Measurements from ENCODE around the gene PRRT2.
"Not testable (repeated sequence)": the region's sequence is repeated elsewhere in the genome, so short reads cannot be mapped to it uniquely, and the experiment has no call there.

PRRT2 gene

GRCh38 chr16:29811896-29812665 lies at the start of gene PRRT2:
TSS of gene PRRT2 (plus strand) at chr16:29812193. CDS start at chr16:29813055, 862 bp downstream.
- DNase-seq, result peak; percentile 65

GRCh38 chr16:29763326-29763725 lies 48.7 kb upstream of the PRRT2 start:
- DNase-seq, result no peak

GRCh38 chr16:29765167-29766032 lies 46.6 kb upstream of the PRRT2 start:
- peak; percentile 83 for DNase-seq

GRCh38 chr16:29766571-29766970 lies 45.4 kb upstream of the PRRT2 start:
- DNase-seq, result no peak

GRCh38 chr16:29767062-29767461 lies 44.9 kb upstream of the PRRT2 start:
- DNase-seq, result no peak

GRCh38 chr16:29769507-29769906 lies 42.5 kb upstream of the PRRT2 start:
- DNase-seq, result no peak

GRCh38 chr16:29770250-29770929 lies 41.6 kb upstream of the PRRT2 start:
- DNase-seq, result no peak

- not testable (repeated sequence) for DNase-seq
Measured at GRCh38 chr16:29772330-29772729, 39.7 kb upstream of the PRRT2 start.

GRCh38 chr16:29774730-29775129 lies 37.3 kb upstream of the PRRT2 start:
- DNase-seq, result no peak

- DNase-seq, result no peak
Measured at GRCh38 chr16:29775742-29776408, 36.1 kb upstream of the PRRT2 start.

- DNase-seq, result no peak
Measured at GRCh38 chr16:29777576-29778350, 34.2 kb upstream of the PRRT2 start, which contains the start of gene ZG16. TSS of gene ZG16 (plus strand) at chr16:29778256. CDS start at chr16:29779267, 1,011 bp downstream.

GRCh38 chr16:29779474-29779873 lies 32.5 kb upstream of the PRRT2 start:
- DNase-seq, result no peak

GRCh38 chr16:29783094-29783953 lies 28.7 kb upstream of the PRRT2 start:
- DNase-seq, result not testable (repeated sequence)

- no peak for DNase-seq
Measured at GRCh38 chr16:29784157-29784556, 27.8 kb upstream of the PRRT2 start.

- no peak for DNase-seq
Measured at GRCh38 chr16:29784901-29785500, 27.0 kb upstream of the PRRT2 start.

GRCh38 chr16:29787155-29787554 lies 24.8 kb upstream of the PRRT2 start:
- DNase-seq, result not testable (repeated sequence)

GRCh38 chr16:29789775-29790182 lies 22.2 kb upstream of the PRRT2 start:
- no peak for DNase-seq

GRCh38 chr16:29790183-29790948 lies 21.6 kb upstream of the PRRT2 start, which contains the start of gene KIF22:
TSS of gene KIF22 (plus strand) at chr16:29790751. CDS start at chr16:29790760, 9 bp downstream.
- DNase-seq, result peak; percentile 99
